BLaER1 treated with 17β-estradiol and CSF1 and Interleukin-3, amounts not matched to agents 10 nM and 100 nM (cell line): ENCODE results near the gene P2RX2.

Experiments
- H3K27ac ChIP-seq, 11 experiments: shearing (Covaris generic); formaldehyde crosslinking; 2 replicates each; pipeline ENCODE4 v1.8.1; 2022
- H3K27me3 ChIP-seq, 11 experiments: shearing (Covaris generic); formaldehyde crosslinking; 2 replicates each; pipeline ENCODE4 v1.8.1; 2022
- H3K36me3 ChIP-seq, 11 experiments: shearing (Covaris generic); formaldehyde crosslinking; 2 replicates each; pipeline ENCODE4 v1.8.1; 2022
- H3K4me1 ChIP-seq, 10 experiments: shearing (Covaris generic); formaldehyde crosslinking; 2 replicates each; pipeline ENCODE4 v1.8.1; 2022
- H3K4me2 ChIP-seq, 11 experiments: shearing (Covaris generic); formaldehyde crosslinking; 2 replicates each; pipeline ENCODE4 v1.8.1; 2022
- H3K4me3 ChIP-seq, 10 experiments: shearing (Covaris generic); formaldehyde crosslinking; 2 replicates each; pipeline ENCODE4 v1.8.1; 2022
- H3K9ac ChIP-seq, 11 experiments: shearing (Covaris generic); formaldehyde crosslinking; 2 replicates each; pipeline ENCODE4 v1.8.1; 2022
- H3K9me3 ChIP-seq, 11 experiments: shearing (Covaris generic); formaldehyde crosslinking; replicated peaks in 1 of 11; 2 replicates each; pipeline ENCODE4 v1.8.1; 2022
- H4K20me1 ChIP-seq, 11 experiments: shearing (Covaris generic); formaldehyde crosslinking; 2 replicates each; pipeline ENCODE4 v1.8.1; 2022
- Cebpa-rat ChIP-seq, 11 experiments: shearing (Covaris generic); IDR thresholded peaks; 2 replicates each; pipeline ENCODE4 v1.8.1; 2022

The P2RX2 gene

DNA sequence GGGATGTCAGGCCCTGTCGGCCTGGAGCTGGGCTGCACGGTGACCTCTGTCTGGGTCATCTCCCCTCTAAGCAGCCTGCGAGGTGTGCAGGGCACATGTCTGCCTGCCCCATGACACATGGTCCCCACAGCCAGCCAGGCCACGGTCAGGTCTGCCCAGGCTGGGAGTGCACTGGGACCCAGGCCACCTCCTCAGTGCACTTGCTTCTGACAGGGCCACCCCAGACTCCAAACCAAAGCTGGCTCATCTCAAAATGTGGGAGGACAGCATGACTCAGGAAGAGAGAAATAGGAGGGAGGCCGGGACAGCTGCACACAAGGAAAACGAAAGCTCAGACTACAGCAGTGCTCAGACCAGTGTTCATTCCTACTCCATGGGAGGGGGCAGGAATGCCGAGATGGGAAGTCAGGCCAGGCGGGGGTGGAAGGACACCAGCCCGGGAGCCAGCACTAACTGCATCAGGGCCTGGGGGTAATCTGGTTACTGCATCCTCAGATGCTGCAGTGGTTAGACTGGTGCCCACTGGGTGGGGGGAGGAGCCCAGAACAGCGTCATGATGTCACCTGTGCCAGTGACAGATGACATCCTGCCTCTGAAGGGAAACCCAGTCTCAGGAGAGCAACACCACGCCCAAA, 4.0 kb downstream of the P2RX2 start:
- no peak for TF ChIP-seq Cebpa-rat (IDR thresholded peaks at IDR 0.05)
- H3K4me3 ChIP-seq: no peak overlapping the region
- H3K27me3 ChIP-seq: peaks cover 33 to 40% (median 37%) of the 10 kb centered on the region in 11 experiments
- no peak overlapping the region for H3K4me2 ChIP-seq
- H3K9me3 ChIP-seq: peaks cover 9 to 13% (median 12%) of the 10 kb centered on the region in 11 experiments
- no peak overlapping the region for H3K27ac ChIP-seq
- peaks cover 25 to 51% (median 47%) of the 10 kb centered on the region in 11 experiments for H3K36me3 ChIP-seq
- H4K20me1 ChIP-seq: peaks cover 0 to 66% (median 44%) of the 10 kb centered on the region in 11 experiments; a peak in 15 of 22 replicates
- peaks cover 0 to 7% (median 0%) of the 10 kb centered on the region in 10 experiments; a peak in 1 of 20 replicates for H3K4me1 ChIP-seq
- no peak overlapping the region for H3K9ac ChIP-seq

DNA sequence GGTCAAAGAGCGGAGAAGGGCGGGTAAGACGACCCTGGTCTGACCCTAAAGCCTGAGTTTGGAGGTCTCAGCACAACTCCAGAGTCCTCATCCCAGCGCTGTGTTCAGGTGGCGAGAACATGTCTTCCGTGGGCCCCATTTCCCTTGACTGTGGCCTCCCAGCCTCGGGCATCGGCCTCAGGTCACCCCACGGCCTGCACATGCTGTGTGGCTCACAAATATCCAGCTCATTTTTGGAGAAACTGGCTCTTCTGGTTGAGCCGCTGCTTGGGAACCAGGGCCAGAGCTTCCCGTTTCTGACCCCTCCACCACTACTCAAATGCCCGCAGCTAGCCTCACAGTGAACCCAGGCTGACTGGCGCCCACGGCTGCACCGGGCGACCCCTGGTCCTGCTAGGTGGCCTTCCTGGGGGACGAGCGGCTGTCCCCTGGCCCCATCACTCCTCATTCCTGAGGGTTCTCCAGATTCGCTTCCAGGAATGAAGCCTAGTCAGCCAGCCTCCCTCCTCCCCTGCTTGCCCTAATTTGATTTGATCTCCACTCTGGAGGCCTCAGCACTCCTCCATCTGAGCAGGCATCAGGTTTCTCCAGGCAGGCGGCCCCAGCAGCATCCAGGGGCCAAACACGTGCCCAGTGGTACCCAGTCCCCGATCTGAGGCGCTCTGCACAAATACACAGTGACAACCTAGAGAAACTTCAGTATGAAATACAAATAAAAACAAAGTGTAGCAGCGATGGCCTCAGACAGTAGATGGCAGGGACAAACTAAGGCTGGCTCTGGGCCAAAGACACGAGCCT, 4.7 kb downstream of the P2RX2 start:
- TF ChIP-seq Cebpa-rat (IDR thresholded peaks at IDR 0.05): no peak
- H4K20me1 ChIP-seq: peaks cover 0 to 66% (median 44%) of the 10 kb centered on the region in 11 experiments; a peak in 15 of 22 replicates
- peaks cover 2 to 5% (median 5%) of the 10 kb centered on the region in 11 experiments; a peak in 21 of 22 replicates for H3K9me3 ChIP-seq
- peaks cover 25 to 58% (median 54%) of the 10 kb centered on the region in 11 experiments for H3K36me3 ChIP-seq
- peaks cover 26 to 33% (median 30%) of the 10 kb centered on the region in 11 experiments for H3K27me3 ChIP-seq
- H3K27ac ChIP-seq: no peak overlapping the region
- H3K9ac ChIP-seq: 0 out of 22 replicates have a peak overlapping the region, but pooled peaks of 1 of the 11 experiments have one; percentile 6
- peaks cover 0 to 7% (median 0%) of the 10 kb centered on the region in 10 experiments; a peak in 1 of 20 replicates for H3K4me1 ChIP-seq
- no peak overlapping the region for H3K4me3 ChIP-seq
- no peak overlapping the region for H3K4me2 ChIP-seq

DNA sequence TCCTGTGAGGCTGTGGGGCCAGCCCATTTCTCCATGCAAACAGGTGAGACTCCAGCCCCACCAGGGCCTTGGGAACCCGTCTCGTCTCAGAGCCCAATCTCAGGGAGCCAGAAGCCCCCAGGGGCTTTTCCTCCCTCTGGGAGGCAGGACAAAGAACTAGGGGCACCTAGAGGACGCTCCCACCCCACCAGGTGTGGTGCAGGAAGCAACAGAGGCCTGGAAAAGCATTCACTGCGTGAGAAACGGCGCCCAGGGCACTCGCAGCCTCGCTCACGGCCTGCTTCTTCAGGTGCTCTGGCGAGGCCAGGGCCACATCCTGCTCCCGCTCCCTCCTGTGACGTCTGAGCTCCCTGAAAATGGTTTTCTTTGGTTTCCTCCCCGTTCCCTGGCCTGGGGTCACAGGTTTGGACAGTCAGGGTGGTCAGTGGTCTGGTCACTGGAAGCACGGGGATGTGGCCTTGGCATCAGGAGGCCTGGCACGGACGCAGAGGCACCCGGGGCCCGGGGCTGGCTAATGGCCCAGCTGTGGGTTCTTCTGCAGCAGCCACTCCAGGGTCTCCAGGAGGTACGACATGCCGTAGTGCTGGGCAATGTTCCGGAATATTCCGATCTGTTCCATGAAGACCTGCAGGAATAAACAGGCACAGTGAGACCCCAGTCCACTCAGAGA, 5.7 kb downstream of the P2RX2 start:
- TF ChIP-seq Cebpa-rat (IDR thresholded peaks at IDR 0.05): no peak
- H3K27me3 ChIP-seq: peaks cover 17 to 24% (median 22%) of the 10 kb centered on the region in 11 experiments; a peak in 20 of 22 replicates
- no peak overlapping the region for H3K4me2 ChIP-seq
- H3K9ac ChIP-seq: 0 out of 22 replicates have a peak overlapping the region, but pooled peaks of 1 of the 11 experiments have one; percentile 6
- peaks cover 0 to 70% (median 44%) of the 10 kb centered on the region in 11 experiments; a peak in 15 of 22 replicates for H4K20me1 ChIP-seq
- no peak overlapping the region for H3K4me3 ChIP-seq
- H3K27ac ChIP-seq: no peak overlapping the region
- H3K36me3 ChIP-seq: peaks cover 28 to 69% (median 65%) of the 10 kb centered on the region in 11 experiments
- H3K4me1 ChIP-seq: peaks cover 0 to 7% (median 0%) of the 10 kb centered on the region in 10 experiments; a peak in 1 of 20 replicates
- H3K9me3 ChIP-seq: no peaks in the 10 kb centered on the region

DNA sequence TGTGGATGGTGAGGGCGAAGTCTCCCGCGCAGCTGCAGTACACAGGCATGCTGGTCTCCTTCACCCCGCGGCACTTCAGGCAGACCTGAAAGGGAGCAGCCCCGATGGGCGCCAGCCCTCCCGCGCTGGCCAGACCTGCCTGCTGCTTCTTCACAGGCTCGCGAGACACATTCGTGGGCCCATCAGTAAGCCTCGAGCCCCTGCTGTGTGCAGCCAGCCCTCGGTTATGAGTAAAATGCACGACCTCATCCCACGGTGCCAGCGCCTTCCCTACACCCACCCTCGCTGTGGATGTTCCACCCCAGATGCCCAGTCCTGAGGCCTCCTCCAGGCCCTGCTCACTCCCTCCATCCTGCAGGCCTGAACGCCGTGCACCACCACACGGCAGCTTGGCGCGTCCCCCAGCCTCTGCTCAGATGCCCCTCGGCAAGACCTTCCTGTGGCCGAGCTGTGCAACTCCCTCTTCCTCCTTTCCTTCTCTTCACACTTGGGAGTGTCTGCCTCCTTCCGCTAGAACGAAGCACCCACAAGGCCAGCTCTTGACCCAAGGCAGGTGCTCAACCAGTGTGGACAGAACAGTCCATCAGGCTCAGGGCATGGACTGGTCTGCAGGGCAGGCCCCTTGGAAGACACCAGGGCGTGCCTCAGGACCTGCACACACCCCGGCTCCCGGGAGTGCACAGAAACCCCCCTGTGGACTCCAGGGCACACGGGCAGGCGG, 6.5 kb downstream of the P2RX2 start:
- Histone ChIP-seq H3K9ac (no peak overlapping the region), H3K27me3 (peaks cover 10 to 17% (median 14%) of the 10 kb centered on the region in 11 experiments; a peak in 20 of 22 replicates), H3K4me3 (no peak overlapping the region), H3K4me2 (no peak overlapping the region), H4K20me1 (peaks cover 0 to 75% (median 44%) of the 10 kb centered on the region in 11 experiments; a peak in 15 of 22 replicates), H3K9me3 (no peaks in the 10 kb centered on the region), H3K27ac (no peak overlapping the region), H3K36me3 (peaks cover 36 to 76% (median 72%) of the 10 kb centered on the region in 11 experiments), H3K4me1 (peaks cover 0 to 7% (median 0%) of the 10 kb centered on the region in 10 experiments; a peak in 1 of 20 replicates)
- TF ChIP-seq Cebpa-rat (IDR thresholded peaks at IDR 0.05): no peak

DNA sequence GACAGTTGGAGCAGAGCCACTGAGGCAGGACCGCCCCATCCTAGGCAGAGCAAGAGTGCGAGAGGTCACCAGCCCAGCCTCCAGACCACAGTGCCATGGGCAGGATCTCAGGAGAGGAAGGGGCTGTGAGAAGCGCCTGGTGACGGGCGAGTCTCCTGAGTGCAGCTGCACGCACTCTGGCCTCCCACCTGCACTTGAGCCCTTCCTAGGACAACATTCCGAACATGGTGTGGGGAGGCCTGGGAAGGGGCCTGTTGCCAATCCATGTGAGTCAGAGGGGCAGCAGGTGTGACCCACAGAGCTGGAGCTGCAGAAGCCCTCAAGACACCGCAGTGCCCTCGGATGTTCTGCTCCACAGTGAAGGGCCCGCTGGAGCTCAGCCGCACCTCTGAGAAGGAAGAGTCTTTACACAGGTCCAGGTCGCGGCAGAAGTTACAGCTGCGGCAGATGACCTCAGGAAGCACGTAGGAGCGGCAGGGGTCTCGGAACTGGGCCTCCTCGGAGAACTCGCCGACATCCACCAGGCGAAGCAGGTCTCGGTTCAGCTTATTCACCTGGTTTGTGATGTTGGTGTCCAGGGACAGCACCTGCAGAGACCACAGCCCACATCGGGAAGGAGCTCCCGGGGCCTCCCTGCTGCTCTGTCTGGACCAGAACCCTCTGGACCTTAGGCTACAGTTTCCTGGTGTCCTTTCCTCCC, 7.3 kb downstream of the P2RX2 start:
- H3K27me3 ChIP-seq: peaks cover 2 to 8% (median 6%) of the 10 kb centered on the region in 11 experiments; a peak in 17 of 22 replicates
- H4K20me1 ChIP-seq: peaks cover 0 to 74% (median 37%) of the 10 kb centered on the region in 11 experiments; a peak in 15 of 22 replicates
- peaks cover 44 to 84% (median 80%) of the 10 kb centered on the region in 11 experiments for H3K36me3 ChIP-seq
- no peak overlapping the region for H3K4me2 ChIP-seq
- no peak overlapping the region for H3K27ac ChIP-seq
- no peaks in the 10 kb centered on the region for H3K9me3 ChIP-seq
- no peak overlapping the region for H3K4me3 ChIP-seq
- H3K4me1 ChIP-seq: peaks cover 0 to 7% (median 0%) of the 10 kb centered on the region in 10 experiments; a peak in 1 of 20 replicates
- no peak overlapping the region for H3K9ac ChIP-seq
- TF ChIP-seq Cebpa-rat (IDR thresholded peaks at IDR 0.05): no peak

DNA sequence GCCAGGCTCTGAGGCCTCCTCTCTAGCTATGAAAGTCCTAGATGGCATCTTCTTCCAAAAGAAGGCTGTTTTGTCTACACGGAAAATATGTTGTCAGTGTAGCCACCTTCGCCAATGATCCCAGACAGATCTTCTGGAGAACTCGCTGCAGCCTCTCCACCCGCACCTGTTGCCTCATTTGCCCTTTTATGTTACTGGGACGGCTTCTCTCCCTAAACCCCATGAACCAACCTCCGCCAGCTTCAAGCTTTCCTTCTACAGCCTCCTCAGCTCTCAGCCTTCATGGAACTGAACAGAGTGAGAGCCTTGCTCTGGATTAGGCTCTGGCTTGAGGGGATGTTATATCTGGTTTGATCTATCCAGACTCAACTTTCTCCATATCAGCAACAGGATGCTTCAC, 10.8 kb downstream of the P2RX2 start:
- no peaks in the 10 kb centered on the region for H3K4me1 ChIP-seq
- no peak overlapping the region for H3K4me3 ChIP-seq
- no peak overlapping the region for H3K27ac ChIP-seq
- H3K9ac ChIP-seq: no peak overlapping the region
- H4K20me1 ChIP-seq: peaks cover 0 to 53% (median 17%) of the 10 kb centered on the region in 11 experiments; a peak in 13 of 22 replicates
- no peak for TF ChIP-seq Cebpa-rat (IDR thresholded peaks at IDR 0.05)
- H3K36me3 ChIP-seq: peaks cover 70 to 100% (median 98%) of the 10 kb centered on the region in 11 experiments
- no peaks in the 10 kb centered on the region for H3K27me3 ChIP-seq
- H3K4me2 ChIP-seq: no peak overlapping the region
- no peaks in the 10 kb centered on the region for H3K9me3 ChIP-seq

DNA sequence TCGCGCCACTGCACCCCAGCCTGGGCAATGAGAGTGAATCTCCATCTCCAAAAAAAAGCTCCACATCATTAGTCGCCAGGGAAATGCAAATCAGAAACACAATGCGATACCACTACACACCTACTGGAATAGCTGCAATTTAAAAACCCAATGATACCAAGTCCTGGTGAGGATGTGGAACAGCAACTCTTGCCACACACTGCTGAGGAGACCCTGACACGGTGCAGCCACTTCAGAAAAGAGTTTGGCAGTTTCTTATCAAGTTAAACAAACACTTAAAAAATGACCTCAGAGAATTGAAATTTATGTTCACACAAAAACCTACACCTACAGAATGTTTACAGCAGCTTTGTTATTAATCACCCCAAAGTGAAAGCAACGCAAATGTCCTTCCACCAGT, 12.1 kb downstream of the P2RX2 start:
- no peak overlapping the region for H3K9ac ChIP-seq
- H3K27ac ChIP-seq: no peak overlapping the region
- peaks cover 0 to 5% (median under 1%) of the 10 kb centered on the region in 10 experiments; a peak in 9 of 20 replicates for H3K4me1 ChIP-seq
- peaks cover 0 to 53% (median 16%) of the 10 kb centered on the region in 11 experiments; a peak in 12 of 22 replicates for H4K20me1 ChIP-seq
- no peak for TF ChIP-seq Cebpa-rat (IDR thresholded peaks at IDR 0.05)
- no peaks in the 10 kb centered on the region for H3K9me3 ChIP-seq
- H3K4me3 ChIP-seq: no peak overlapping the region
- no peak overlapping the region for H3K4me2 ChIP-seq
- H3K27me3 ChIP-seq: no peaks in the 10 kb centered on the region
- peaks cover 70 to 100% (median 98%) of the 10 kb centered on the region in 11 experiments for H3K36me3 ChIP-seq
